Pancreas (tissue), 10 donors: ENCODE data around the gene RAPGEF6. TPM values are rescaled to one million over a fixed set of nuclear protein-coding genes. Genes with fewer than 3 reads are reported as not detected.

ENCODE experiments used
- ATAC-seq, 4 donors: fragments of 200-7000 bp; cut with Tn5 transposase; one replicate each; pipeline versions ENCODE4 v1.8.0 to v1.9.1; 2020; ENCODE audit warnings: mild to moderate bottlenecking in 4 of 4, moderate library complexity in 4 of 4
- DNase-seq, 6 donors: peaks; one replicate each; pipeline ENCODE4 v3.0.0-alpha.2; 2020
- FAIRE-seq: peaks from 2 replicates; lab custom pipeline; 2012; peaks lifted over from hg19 to GRCh38; lab: Jason Lieb, UNC
- H3K27ac ChIP-seq, 4 donors: fragments of 200-600 bp; sonication (generic); 1 replicate in 3 of 4; 2 replicates in 1 of 4; pipeline versions ENCODE4 v1.5.0 to v1.8.0; 2020
- H3K27me3 ChIP-seq, 4 donors: fragments of 200-600 bp; one replicate each; pipeline ENCODE4 v1.8.0; 2021
- H3K36me3 ChIP-seq, 3 donors: fragments of 200-600 bp; sonication (generic) in 1 of 3; one replicate each; pipeline versions ENCODE4 v1.5.0 to v1.8.0; 2020 to 2021
- H3K4me1 ChIP-seq, 3 donors: fragments of 200-600 bp; one replicate each; pipeline ENCODE4 v1.8.0; 2021
- H3K4me3 ChIP-seq, 4 donors: fragments of 200-600 bp; sonication (generic) in 2 of 4; one replicate each; pipeline versions ENCODE4 v1.5.0 to v1.8.0; 2020 to 2021
- H3K9me3 ChIP-seq, 4 donors: fragments of 200-600 bp; one replicate each; pipeline ENCODE4 v1.8.0; 2021
- CTCF ChIP-seq, 4 donors: fragments of 200-600 bp; sonication (generic) in 3 of 4; IDR thresholded peaks; one replicate each; pipeline versions ENCODE4 v1.5.0 to v1.8.0; 2021; ENCODE audit warnings: antibody characterized with exemption in 4 of 4
- WGBS, 2 donors: extraction: QIAGEN DNeasy Blood & Tissue Kit; methylation state at CpG; one replicate each; pipeline ENCODE4 v1.1.7; 2013; 5-methylcytosine and 5-hydroxymethylcytosine counted together
- intact Hi-C, 3 donors: fragments of 100-400 bp; cut with DNase I; formaldehyde crosslinking; loops; one replicate each; pipeline versions ENCODE4 v1.11.1 to v1.14.2; 2022
- polyA plus RNA-seq, 2 donors: library from polyadenylated mRNA; stranded (reverse); fragments of 200-250 nt; gene quantifications; one replicate each; pipeline ENCODE4 v1.2.3, GENCODE V29; 2013
- total RNA-seq, 6 donors: library from RNA; stranded (reverse); fragmentation: NEBNext Ultra II Directional in 4 of 6; extraction: Animal tissue kit (Norgen Biotek cat#: 25700) in 4 of 6; gene quantifications; one replicate each; pipeline versions ENCODE4 v1.2.1 to v1.2.4, GENCODE V29; 2021 to 2023
- donor health status: healthy with polysubstance abuse.
- donor health status: DM: no; HTN: no; CAD: no; lungs with moderate emphysema.
- donor health status: DM: no; HTN: no; CAD: no.
- donor health status: control.
- donor health status: control.
- donor health status: Bipolar disorder and iron deficiency.
- donor health status: DM: yes; HTN: yes; CAD: no.
- donor health status: DM: no; HTN: no; CAD: no.
- donor health status: DM: no; HTN: no; CAD: no.
- donor health status: DM: yes; HTN: yes; CAD: no.

Gene RAPGEF6
- total and polyA plus RNA-seq, 8 donors: 1.7 to 13.2 (median 6.7) TPM

- no peaks in the 10 kb centered on the region for H3K36me3 ChIP-seq
- H3K4me1 ChIP-seq: no peaks in the 10 kb centered on the region
- 95 to 97% methylated on average over 7 of the region's 7 CpGs for WGBS, 2 donors
- H3K4me3 ChIP-seq: no peak overlapping the region
- H3K27me3 ChIP-seq: no peaks in the 10 kb centered on the region
- ATAC-seq (no peak), DNase-seq (no peak), FAIRE-seq (no peak)
- H3K27ac ChIP-seq: no peak overlapping the region
- no peaks in the 10 kb centered on the region for H3K9me3 ChIP-seq
- intact Hi-C loops: no loop called here
- no peak for TF ChIP-seq CTCF (IDR thresholded peaks at IDR 0.05)
Observed at GRCh38 chr5:131644822-131645221, 9.8 kb upstream of the RAPGEF6 start.

GRCh38 chr5:131644370-131644769 lies 9.3 kb upstream of the RAPGEF6 start:
- FAIRE-seq (no peak), DNase-seq (no peak)

GRCh38 chr5:131641494-131641893 lies 6.5 kb upstream of the RAPGEF6 start:
- WGBS, 2 donors: 99 to 100% methylated on average over 1 of the region's 1 CpG
- FAIRE-seq: no peak
- intact Hi-C loops: no loop called here
- Histone ChIP-seq H3K27me3 (no peaks in the 10 kb centered on the region), H3K9me3 (no peaks in the 10 kb centered on the region), H3K4me1 (peaks cover 0 to 4% (median 3%) of the 10 kb centered on the region in 3 donors), H3K4me3 (no peak overlapping the region), H3K36me3 (no peaks in the 10 kb centered on the region), H3K27ac (no peak overlapping the region)
- no peak for DNase-seq
- ATAC-seq: no peak
- no peak for TF ChIP-seq CTCF (IDR thresholded peaks at IDR 0.05)

More at GRCh38 chr5:131644370-131644769, 9.3 kb upstream of the RAPGEF6 start:
- Histone ChIP-seq H3K27me3 (no peaks in the 10 kb centered on the region), H3K36me3 (no peaks in the 10 kb centered on the region), H3K27ac (no peak overlapping the region), H3K9me3 (no peaks in the 10 kb centered on the region), H3K4me1 (no peaks in the 10 kb centered on the region), H3K4me3 (no peak overlapping the region)
- intact Hi-C loops: no loop called here
- no peak for TF ChIP-seq CTCF (IDR thresholded peaks at IDR 0.05)
- no peak for ATAC-seq
- 89 to 91% methylated on average over 1 of the region's 1 CpG for WGBS, 2 donors

- ATAC-seq (no peak), DNase-seq (no peak), FAIRE-seq (no peak)
- intact Hi-C loops: no loop called here
- H3K36me3 ChIP-seq: no peaks in the 10 kb centered on the region
- H3K4me3 ChIP-seq: no peak overlapping the region
- no peak for TF ChIP-seq CTCF (IDR thresholded peaks at IDR 0.05)
- H3K27ac ChIP-seq: no peak overlapping the region
- no peaks in the 10 kb centered on the region for H3K9me3 ChIP-seq
- 69 to 78% methylated on average over 5 of the region's 5 CpGs for WGBS, 2 donors
- H3K27me3 ChIP-seq: no peaks in the 10 kb centered on the region
- peaks cover 0 to 7% (median 7%) of the 10 kb centered on the region in 3 donors for H3K4me1 ChIP-seq
Observed at GRCh38 chr5:131640043-131640856, 5.2 kb upstream of the RAPGEF6 start.

- intact Hi-C loops: no loop called here
- no peaks in the 10 kb centered on the region for H3K9me3 ChIP-seq
- FAIRE-seq (no peak), ATAC-seq (no peak), DNase-seq (no peak)
- no peak overlapping the region for H3K4me3 ChIP-seq
- no peaks in the 10 kb centered on the region for H3K36me3 ChIP-seq
- no peak for TF ChIP-seq CTCF (IDR thresholded peaks at IDR 0.05)
- no peaks in the 10 kb centered on the region for H3K27me3 ChIP-seq
- no peak overlapping the region for H3K27ac ChIP-seq
- H3K4me1 ChIP-seq: peaks cover 0 to 7% (median 7%) of the 10 kb centered on the region in 3 donors
Observed at GRCh38 chr5:131639148-131639547, 4.1 kb upstream of the RAPGEF6 start.
